Muscle of arm (tissue), 12 donors: Measurements from ENCODE around the gene ANKRD55. TPM values are rescaled to one million over a fixed set of nuclear protein-coding genes. Genes with fewer than 3 reads are reported as not detected.
"Not testable (repeated sequence)": the region's sequence is repeated elsewhere in the genome, so short reads cannot be mapped to it uniquely, and the experiment has no call there.

Experiments used
- DNase-seq: peaks from one replicate; pipeline ENCODE4 v3.0.0-alpha.2; 2013
- polyA plus RNA-seq, 12 donors: library from polyadenylated mRNA; unstranded; fragments of 120-200 nt; gene quantifications; one replicate each; pipeline ENCODE4 v1.2.1, GENCODE V29; 2013; ENCODE audit not compliant: insufficient read length in 12 of 12

ANKRD55 gene
- polyA plus RNA-seq, 12 donors, result 0.17 to 0.68 (median 0.34) TPM; not detected in 4

DNA sequence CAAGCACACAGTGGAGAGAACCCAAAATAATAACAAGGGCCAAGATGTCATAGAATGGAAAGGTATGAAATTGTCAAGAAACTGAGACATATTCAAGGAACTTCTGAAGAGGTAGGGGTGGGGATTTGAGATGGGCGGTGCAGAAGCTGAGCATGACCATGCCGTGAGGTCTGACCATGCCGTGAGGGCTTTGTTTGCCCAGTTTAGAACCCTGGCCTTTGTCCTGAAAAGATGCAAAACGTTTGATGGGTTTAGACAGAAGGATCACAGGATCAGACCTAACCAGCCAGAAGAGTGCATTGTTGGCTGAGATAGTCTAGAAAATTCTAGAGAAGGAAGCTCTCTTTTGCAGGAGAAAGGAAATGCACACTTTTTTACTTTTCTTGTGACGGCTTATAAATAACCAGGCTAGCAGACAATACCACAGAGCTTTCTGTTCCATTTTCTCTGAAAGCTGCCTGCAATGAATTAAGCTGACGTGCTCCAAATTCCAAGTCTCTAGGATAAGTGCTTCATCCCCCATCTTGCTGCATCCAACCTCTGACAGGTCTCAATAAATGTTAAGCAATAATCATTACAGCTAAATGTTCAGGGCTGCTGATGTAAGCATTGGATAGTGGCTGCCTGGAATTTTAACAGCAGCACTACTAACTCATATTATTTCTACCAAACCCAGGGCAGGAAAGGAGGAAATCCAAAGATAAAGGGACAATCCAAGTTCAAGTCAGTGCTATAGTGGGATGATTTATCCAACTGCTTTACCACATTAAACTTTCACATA lies 127.4 kb downstream of the ANKRD55 start:
- DNase-seq, result no peak

DNA sequence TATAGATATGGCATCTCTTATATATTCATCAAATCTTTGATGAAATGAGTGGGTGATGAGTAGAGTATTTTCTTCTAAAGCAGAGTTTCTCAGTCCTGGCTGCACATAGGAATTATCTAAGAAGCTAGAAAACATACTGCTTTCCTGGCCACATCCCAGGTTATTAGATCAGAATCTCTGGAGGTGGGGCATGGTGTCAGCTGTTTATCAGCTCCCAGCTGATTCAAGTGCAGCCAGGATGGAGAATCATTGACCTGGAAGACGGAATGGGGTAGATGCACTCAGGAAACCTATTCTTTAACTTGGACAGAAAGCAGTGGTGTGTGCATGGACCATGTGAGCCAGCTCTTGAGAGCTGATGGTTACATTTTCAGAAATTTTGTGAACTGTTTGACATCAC lies 130.2 kb downstream of the ANKRD55 start:
- DNase-seq, result peak; percentile 31

DNA sequence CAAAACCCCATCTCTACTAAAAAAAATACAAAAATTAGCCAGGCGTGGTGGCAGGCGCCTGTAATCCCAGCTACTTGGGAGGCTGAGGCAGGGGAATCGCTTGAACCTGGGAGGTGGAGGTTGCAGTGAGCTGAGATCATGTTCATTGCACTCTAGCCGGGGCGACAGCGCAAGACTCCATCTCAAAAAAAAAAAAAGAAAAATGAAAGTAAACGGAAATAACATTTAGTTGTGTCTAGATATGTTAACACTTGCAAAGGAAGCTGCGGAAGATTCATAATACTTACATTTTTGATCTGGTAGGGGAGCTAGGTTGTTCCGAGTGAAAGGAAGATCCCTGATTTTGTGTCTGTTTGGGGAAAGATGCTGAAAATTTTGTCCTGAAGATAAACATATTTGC lies 130.9 kb downstream of the ANKRD55 start:
- DNase-seq, result not testable (repeated sequence)

DNA sequence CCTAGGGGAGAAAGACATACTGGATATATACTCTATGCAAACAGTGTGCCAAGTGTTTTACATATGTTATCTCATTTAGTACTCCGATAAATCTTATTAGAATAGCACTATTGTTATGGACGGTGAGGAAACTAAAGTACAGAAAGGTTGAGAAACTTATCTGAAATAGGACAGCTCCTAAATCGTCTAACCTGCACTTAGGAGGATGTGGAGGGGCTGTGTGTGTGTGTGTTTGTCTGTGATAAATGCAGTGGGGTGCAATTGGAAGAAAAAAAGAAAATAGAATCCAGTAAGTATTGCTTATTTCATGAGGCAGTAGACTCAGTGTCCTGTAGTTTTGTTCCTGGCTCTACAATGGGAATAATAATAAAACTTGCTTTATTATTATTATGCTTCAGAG lies 131.9 kb downstream of the ANKRD55 start:
- no peak for DNase-seq

DNA sequence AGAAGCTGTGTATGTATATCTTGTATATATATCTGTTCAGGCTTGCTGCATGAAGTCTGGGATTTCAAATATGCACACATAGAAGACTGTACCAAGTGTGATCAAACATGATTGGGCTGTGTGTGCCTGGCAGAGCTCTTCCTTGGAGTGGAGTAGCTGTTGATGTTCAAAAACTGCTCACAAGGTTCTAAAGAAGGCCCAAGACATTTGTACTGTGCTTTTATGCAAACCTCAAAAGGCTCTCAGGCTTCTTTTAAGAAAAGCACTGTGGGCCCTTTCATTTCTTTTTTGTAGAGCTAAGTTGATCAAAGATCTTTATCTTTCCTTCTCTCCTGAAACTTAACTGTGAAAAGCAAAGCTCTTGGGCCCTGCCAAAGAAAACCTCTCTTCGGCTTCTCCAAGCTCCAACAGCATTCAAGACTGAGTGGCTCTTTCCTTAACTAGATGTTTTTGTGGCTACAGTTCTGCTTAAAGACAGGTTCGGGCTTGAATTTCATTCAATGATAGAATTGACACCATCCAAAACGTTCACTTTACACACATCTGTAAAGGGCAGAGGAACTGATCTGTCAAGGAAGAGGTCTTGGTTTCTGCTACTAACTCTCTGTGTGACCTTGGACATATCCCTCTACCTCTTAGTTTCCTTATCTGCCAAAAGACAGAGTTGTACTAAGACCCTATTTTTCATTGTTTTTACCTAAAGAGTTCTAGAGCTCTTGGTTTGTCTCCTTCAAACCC lies 132.5 kb downstream of the ANKRD55 start:
- DNase-seq, result no peak

DNA sequence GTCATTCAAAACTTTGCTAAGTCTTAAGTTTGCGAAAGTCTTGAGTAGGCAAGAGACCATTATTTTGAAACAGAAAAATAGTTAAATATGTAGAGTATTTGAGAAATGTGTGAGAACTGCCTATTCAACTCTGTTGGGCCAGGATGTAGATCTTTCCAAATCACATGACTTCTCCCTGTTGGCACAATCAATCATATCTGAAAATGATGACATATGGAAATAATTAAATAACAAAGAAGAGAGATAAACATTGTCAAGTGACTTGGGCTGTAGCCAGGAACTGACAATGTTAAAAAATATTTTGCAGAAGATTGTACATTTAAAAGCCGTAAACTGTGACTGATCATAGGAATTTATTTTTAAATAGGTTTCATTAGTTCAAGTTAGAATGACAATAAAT lies 133.8 kb downstream of the ANKRD55 start:
- DNase-seq, result peak; percentile 70

DNA sequence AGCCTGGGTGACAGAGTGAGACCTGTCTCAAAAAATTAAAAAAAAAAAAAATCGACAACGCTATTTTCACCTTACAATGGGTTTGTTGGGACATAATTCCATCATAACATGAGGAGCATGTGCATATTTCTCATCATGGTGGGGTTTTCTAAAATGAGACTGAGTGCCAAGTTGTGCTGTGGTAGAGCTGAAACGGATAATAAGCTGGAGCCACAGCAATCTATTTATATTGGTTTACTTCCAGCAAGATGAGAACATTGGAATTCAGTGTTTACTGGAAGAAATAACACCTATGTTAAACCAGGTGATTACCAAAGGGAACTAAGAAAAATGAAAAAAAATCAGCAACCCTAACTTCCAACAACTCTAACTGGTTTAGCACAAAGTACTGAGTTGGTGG lies 136.1 kb downstream of the ANKRD55 start:
- no peak for DNase-seq

DNA sequence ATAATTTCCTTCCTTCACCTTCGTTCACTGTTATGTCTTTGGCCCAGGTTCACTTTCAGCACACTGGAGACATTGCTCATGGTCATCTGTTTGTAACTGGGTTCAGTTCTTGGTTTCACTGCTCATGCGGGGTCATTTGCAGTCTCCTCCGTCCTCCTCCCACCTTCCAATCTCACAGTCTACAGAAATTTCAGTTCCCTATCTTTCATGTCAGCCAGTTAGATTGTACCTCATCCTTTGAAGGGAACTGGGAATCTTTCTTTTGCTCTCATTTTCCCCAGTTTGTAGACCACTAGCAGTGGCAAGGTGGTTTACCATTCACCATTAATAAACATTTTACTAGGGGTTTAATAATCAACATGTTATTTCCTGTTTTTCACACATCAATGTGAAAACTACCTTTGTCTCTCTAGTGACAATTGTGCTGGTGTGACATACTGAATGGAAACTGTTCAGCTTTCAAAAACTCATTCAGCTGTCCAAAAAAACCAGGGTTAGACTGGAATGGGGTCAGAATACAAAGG lies 137.5 kb downstream of the ANKRD55 start:
- DNase-seq, result no peak

DNA sequence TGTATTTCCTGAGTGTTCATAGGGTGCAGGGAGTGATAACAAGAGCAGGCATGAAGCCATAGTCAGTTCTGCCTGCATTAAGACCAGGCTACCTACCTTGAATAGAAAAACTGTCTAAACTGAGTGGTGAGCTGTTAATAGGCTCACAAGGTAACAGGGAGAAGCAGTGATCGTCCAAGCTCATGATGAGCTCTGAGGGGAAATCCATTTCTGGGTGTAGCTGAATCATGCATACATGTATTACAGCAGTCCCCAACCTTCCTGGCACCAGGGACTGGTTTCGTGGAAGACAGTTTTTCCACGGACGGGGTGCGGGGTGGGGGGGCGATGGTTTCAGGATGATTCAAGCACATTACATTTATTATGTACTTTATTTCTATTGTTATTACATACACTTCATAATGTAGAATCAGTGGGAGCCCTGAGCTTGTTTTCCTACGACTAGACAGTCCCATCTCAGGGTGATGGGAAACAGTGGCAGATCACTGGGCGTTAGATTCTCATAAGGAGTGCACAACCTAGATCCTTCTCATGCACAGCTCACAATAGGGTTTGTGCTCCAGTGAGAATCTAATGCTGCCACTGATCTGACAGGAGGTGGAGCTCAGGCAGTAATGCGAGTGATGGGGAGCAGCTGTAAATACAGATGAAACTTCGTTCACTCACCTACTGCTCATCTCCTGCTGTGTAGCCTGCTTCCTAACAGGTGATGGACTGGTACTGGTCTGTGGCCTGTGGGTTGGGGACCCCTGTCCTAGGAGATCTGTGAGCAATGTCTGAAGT lies 138.4 kb downstream of the ANKRD55 start:
- no peak for DNase-seq

DNA sequence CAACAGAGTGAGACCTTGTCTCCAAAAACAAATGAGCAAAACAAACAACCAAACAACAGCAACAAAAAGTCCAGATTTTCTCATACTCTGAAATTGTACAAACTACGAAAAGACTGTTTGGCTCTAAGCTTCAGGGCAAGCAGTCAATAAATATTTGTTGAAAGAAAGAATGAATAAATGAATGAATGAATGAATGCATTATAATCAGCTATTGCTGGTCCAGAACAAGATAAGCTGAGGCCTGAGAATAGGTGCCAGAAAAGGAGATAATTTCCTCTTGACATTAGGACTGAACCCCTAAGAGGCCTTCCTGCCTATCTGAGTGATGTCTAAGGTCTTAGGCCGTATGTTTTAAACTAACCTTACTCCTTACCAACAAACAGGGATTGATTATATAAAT lies 139.2 kb downstream of the ANKRD55 start:
- DNase-seq, result no peak

DNA sequence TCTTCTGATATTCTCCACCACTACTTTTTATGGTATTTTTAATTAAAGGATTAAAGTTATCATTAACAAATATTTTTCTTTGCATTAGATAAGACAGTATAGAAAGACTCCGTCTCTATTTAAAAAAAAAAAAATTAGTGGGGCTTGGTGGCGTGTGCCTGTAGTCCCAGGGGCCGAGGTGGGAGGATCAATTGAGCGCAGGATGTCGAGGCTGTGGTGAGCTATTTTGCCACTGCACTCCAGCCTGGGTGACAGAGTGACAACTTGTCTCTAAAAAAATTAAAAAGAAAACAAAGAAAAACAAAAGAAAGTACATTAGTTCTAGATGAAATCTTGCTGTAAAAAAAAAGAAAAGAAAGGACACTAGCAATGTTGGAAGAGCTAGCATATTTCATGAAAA lies 141.0 kb downstream of the ANKRD55 start:
- DNase-seq, result no peak

DNA sequence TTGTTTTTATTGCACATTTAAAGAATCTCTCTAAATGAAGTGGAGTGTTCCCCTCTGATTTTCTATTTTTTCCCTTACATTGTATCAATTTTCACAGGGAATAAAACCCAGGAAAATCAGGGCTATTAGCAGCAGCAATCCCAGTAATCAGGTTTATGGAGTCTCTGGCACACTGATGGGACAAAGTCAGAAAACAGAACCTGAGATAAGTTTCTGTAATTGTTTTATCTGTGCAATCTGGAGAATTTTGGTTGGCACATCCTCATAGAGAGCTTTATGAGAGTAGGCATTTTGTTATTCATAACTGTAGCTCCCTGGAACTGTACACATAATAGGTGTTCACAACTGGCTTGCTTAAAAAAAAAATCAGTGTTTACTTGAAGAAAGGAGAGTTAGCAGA lies 141.5 kb downstream of the ANKRD55 start:
- no peak for DNase-seq

DNA sequence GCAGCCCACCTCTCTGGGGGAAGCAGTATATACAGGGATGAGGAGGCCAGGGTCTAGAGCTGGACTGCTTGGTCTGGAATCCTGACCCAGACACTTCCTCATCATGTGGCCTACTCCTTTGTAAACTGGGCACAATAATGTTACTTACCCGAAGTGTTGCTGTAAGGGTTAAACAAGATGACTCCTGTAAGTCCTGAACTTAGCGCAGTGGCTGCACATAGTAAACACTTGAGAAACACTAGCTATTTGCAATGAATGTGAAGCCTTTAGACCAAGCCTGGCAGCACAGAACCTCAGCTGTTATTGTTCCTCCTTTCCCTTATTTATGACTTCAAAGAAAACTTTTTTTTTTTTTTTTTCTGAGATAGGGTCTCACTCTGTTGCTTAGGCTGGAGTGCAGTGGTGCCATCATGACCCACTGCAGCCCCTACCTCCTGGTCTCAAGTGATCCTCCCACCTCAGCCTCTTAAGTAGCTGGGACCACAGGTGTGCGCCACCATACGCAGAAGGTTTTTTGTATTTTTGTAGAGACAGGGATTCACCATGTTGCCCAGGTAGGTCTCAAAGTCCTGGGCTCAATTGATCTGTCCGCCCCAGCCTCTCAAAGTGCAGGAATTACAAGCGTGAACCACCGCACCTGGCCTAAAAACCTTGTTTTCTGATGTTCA lies 142.2 kb downstream of the ANKRD55 start:
- DNase-seq, result no peak

DNA sequence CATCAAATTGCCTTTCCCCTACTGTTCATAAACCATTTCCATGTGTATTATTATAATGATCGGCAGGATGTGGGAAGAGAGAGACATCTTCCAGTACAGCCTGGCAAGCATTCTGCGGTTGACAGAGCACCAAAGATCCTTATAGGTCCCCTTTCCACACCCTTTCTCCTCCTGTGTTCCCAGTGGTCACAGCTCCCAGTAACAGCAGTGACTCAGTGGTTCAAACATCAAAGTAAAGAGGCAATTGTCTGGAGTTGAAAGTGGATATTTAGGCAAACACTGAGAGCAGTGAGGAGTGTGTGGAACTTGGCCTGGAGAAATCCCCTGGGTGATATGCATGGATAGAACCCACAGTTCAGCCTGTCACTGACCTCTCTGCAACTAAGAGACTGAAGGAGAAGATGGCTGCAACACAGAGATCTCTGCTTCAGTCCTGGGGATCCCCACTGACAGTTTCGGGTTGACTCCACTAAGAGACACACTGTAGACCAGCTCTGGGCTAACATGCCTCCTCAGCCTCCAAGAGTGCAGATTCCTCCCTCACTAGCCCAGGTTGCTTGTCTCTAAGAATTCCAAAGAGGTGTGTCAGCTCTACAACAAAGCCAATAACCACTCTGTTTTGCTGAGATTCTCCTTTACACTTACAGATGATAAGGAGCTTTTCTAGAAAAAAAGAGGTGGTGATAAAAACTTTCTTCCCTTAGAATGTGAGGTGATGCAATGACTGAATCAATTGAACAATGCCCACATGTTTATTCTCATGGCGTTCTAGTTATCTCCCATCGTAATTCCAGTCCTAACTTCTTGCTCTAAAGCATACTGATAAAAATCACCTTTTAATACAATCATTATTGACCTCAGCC lies 143.9 kb downstream of the ANKRD55 start:
- no peak for DNase-seq

DNA sequence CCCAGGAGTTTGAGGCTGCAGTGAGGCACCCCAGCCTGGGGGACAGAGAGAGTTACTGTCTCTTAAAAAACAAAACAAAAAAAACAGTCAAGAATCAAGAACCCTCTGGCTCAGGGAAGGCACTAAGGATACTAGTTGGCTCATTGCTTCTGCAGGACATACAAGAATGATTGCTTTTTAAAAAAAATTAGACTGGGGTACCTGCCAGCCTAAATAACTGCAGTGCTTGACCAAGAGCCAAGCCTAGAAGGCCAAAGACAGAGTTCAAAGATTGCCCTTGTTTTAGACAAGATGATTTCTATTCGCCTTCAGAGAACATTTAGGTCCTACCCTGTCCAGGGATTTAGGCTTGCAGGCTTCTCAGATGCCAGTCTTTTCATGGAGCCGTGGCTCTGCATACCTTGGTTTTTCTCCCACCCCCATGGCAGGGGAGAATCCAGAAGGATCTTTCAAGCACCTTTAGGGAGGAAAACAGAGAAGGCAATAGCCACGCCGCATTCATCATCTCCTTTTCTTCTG lies 144.6 kb downstream of the ANKRD55 start:
- DNase-seq, result no peak

DNA sequence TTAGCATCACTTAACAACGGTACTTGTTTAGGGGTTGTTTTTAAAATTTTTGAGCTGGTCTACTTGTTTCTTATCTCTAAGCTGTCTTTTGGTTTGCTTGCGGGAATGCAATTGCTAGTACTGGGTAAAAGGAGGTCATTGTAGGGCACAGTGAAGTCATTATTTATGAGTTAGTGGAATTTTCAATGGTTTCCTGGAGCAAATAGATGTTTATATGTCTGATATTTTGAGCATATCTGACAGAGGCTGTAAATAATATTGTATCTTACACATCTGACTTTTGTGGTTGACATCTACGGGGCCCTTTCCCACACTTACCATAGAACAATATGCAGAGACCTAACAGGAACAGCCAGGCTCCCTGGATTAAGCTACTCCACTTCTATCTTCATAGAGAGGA lies 147.9 kb downstream of the ANKRD55 start:
- DNase-seq, result no peak

DNA sequence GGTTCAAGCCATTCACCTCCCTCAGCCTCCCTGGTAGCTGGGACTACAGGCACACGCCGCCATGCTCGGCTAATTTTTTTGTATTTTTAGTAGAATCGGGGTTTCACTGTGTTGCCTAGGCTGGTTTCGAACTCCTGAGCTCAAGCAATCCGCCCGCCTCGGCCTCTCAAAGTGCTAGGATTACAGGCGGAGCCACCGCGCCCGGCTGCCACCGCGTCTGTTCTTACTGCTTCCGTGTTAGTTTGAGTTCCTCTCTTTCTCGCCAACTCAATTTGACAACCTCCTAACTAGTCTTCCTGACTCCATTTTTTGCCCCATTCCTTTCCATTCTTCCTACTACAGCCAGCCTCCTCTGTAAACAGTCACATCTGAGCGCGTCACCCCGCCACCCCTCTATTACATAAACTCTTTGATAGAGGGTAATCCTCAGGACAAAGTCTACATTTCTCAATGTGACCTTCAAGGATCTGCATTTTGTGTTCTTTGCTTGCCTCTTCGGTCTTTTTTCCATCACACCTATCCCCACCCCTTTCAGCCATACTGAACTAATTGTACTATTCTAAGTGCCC lies 149.8 kb downstream of the ANKRD55 start:
- no peak for DNase-seq

DNA sequence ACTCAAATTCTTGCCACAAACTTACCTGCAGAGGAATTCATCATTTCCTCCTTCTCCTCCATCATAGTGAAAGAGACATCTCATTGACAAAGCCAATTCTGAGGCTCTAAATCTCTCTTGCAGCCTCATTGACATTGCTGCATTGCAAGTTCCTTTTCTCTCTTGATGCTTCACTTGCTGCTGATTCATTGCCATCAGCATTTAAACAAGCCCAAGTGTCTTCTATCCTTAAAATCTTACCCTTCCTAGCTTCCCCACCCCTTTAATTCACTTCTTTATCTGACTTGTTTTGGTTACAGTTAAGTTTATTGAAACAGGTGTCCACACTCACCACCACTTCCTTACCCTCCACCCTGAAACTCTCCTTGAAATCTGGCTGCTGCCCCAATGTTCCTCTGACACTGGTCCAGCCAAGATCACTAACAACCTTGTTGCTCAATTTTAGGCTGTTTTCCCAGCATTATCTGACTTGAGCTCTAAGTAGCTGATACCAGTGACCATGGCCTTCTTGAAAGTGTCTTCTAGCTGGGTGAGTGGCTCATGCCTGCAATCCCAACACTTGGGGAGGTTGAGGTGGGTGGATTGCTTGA lies 152.0 kb downstream of the ANKRD55 start:
- DNase-seq, result not testable (repeated sequence)

DNA sequence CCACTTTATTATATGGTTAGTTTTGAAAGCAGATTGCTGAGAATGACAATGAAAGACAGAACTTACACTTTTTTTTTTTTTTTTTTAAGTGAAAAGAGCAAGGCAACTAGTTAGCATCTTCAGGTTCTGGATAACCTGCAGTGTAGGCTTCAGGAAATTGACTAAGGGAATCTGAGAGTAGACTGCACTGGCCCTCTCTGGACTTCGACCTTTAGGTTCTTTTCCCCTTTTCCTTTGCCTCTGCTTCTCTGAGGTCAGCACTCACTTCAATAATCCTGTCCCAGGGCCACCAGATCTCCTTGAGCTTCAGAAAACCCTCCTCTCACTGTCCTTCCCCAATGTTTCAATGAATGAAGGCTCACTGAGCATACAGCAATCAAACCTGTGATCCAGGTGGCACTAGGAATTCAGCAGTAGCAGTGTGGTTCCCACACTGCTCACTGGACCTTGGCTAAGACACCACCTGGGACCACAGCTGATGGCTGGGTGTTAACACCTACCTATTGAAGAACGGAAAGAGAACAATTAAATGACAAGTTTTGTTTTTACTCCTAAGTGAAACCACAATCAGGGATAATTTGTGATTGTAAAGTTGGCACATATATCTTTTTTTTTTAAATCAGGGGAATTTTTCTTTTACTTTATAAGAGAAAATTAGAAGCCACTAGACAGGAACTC lies 152.6 kb downstream of the ANKRD55 start:
- no peak for DNase-seq
